Smooth muscle cell (in vitro differentiated cells): ENCODE data around the gene TRIM46. TPM values are rescaled to one million over a fixed set of nuclear protein-coding genes. Genes with fewer than 3 reads are reported as not detected.

ENCODE experiments used
- DNase-seq: peaks from one replicate; lab custom pipeline; 2025; ENCODE audit not compliant: unreplicated experiment; lab: John Stamatoyannopoulos, UW
- H2AFZ ChIP-seq: fragments of 200-600 bp; sonication (generic); 2 replicates; pipeline ENCODE4 v1.6.0; 2016; ENCODE audit warnings: antibody characterized with exemption, low read depth, mild to moderate bottlenecking
- H3F3A ChIP-seq: fragments of 200-600 bp; sonication (generic); 2 replicates; pipeline ENCODE4 v1.6.0; 2017; ENCODE audit warnings: antibody characterized with exemption, low read depth
- H3K27ac ChIP-seq: fragments of 200-600 bp; sonication (generic); 2 replicates; pipeline ENCODE4 v1.5.1; 2016; ENCODE audit warnings: low read depth, mild to moderate bottlenecking
- H3K27me3 ChIP-seq: fragments of 200-600 bp; sonication (generic); 2 replicates; pipeline ENCODE4 v1.6.1; 2016; ENCODE audit warnings: low read depth, mild to moderate bottlenecking
- H3K36me3 ChIP-seq: fragments of 200-600 bp; sonication (generic); 2 replicates; pipeline ENCODE4 v1.5.1; 2016; ENCODE audit warnings: low read depth
- H3K4me1 ChIP-seq: fragments of 200-600 bp; sonication (generic); 2 replicates; pipeline ENCODE4 v1.5.1; 2016; ENCODE audit warnings: low read depth
- H3K4me2 ChIP-seq: fragments of 200-600 bp; sonication (generic); 2 replicates; pipeline ENCODE4 v1.6.0; 2016; ENCODE audit warnings: mild to moderate bottlenecking
- H3K4me3 ChIP-seq: fragments of 200-600 bp; sonication (generic); 2 replicates; pipeline ENCODE4 v1.5.1; 2016; ENCODE audit warnings: mild to moderate bottlenecking
- H3K79me2 ChIP-seq: fragments of 200-600 bp; sonication (generic); 2 replicates; pipeline ENCODE4 v1.6.0; 2016; ENCODE audit warnings: low read depth, mild to moderate bottlenecking
- H3K9ac ChIP-seq: fragments of 200-600 bp; sonication (generic); 2 replicates; pipeline ENCODE4 v1.6.0; 2016; ENCODE audit warnings: low read depth
- H3K9me3 ChIP-seq: fragments of 200-600 bp; sonication (generic); replicated peaks from 2 replicates; pipeline ENCODE4 v1.5.1; 2016; ENCODE audit warnings: low read depth
- H4K20me1 ChIP-seq: fragments of 200-600 bp; sonication (generic); 2 replicates; pipeline ENCODE4 v1.6.0; 2016; ENCODE audit warnings: low read depth
- WGBS: methylation state at CpG from one replicate; pipeline ENCODE4 v1.1.7; 2016; ENCODE audit warnings: low lambda C conversion rate; 5-methylcytosine and 5-hydroxymethylcytosine counted together
- polyA plus RNA-seq: library from polyadenylated mRNA; unstranded; fragments of >200 nt; fragmentation: Nextera tagmentation; extraction: Ambion mirVana; gene quantifications from 2 replicates; pipeline ENCODE4 v1.2.1, GENCODE V29; 2016
- total RNA-seq: library from RNA; depleted of rRNA; stranded (reverse); fragments of >200 nt; gene quantifications from 2 replicates; pipeline ENCODE4 v1.2.3, GENCODE V29; 2014
- TF ChIP-seq, protein P1 (sequence below): fragments of 200-600 bp; sonication (generic); IDR thresholded peaks from 2 replicates; pipeline ENCODE4 v1.5.1; 2017; ENCODE audit warnings: borderline replicate concordance, mild to moderate bottlenecking, antibody characterized with exemption; ENCODE audit not compliant: insufficient read depth, poor library complexity, severe bottlenecking

Gene TRIM46
- total and polyA plus RNA-seq, 2 experiments from 2014 or later = 3.6 to 3.8 TPM

DNA sequence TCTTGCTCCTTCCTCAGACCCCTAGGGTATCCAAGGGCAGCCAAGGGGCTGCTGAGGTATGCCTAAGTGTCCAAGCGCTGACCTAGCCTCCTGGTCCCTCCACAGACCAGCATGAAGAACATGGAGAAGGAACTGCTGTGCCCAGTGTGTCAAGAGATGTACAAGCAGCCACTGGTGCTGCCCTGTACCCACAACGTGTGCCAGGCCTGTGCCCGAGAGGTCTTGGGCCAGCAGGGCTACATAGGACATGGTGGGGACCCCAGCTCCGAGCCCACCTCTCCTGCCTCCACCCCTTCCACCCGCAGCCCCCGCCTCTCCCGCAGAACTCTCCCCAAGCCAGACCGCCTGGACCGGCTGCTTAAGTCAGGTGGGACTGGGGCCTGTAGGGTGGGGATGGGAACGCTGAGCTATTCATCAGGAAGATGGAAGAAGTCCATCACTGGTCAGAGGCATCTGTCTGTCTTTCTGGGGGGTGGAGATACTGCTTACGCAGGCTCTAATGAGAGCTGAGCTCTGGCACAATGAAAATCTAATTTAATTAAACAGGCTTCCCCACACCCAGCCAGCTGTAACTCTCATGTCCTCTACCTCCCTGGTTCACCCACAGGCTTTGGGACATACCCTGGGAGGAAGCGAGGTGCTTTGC is 1.8 kb downstream of the TRIM46 start:
- TF ChIP-seq, protein P1, sequence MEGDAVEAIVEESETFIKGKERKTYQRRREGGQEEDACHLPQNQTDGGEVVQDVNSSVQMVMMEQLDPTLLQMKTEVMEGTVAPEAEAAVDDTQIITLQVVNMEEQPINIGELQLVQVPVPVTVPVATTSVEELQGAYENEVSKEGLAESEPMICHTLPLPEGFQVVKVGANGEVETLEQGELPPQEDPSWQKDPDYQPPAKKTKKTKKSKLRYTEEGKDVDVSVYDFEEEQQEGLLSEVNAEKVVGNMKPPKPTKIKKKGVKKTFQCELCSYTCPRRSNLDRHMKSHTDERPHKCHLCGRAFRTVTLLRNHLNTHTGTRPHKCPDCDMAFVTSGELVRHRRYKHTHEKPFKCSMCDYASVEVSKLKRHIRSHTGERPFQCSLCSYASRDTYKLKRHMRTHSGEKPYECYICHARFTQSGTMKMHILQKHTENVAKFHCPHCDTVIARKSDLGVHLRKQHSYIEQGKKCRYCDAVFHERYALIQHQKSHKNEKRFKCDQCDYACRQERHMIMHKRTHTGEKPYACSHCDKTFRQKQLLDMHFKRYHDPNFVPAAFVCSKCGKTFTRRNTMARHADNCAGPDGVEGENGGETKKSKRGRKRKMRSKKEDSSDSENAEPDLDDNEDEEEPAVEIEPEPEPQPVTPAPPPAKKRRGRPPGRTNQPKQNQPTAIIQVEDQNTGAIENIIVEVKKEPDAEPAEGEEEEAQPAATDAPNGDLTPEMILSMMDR = no peak
- H3K27ac ChIP-seq = no peak overlapping the region
- no peak overlapping the region for H3K9ac ChIP-seq

DNA sequence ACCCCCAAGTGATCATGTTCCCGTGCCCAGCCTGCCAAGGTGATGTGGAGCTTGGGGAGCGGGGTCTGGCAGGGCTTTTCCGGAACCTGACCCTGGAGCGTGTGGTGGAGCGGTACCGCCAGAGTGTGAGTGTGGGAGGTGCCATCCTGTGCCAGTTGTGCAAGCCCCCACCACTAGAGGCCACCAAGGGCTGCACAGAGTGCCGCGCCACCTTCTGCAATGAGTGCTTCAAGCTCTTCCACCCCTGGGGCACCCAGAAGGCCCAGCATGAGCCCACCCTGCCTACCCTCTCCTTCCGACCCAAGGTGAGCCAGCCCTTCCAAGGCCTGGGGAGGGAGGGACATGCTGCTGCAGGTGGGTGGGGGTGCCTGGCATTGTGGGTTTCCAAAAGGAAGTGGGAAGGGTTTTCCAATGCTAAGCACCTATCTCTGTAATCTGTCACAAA is 2.3 kb downstream of the TRIM46 start:
- Histone ChIP-seq H3K27ac (no peak overlapping the region), H3K27me3 (no peaks in the 10 kb centered on the region), H3K4me3 (no peak overlapping the region), H3K4me1 (peaks cover 5% of the 10 kb centered on the region), H3K9ac (no peak overlapping the region), H4K20me1 (no peaks in the 10 kb centered on the region), H3K36me3 (no peaks in the 10 kb centered on the region), H3K4me2 (no peak overlapping the region), H3F3A (no peaks in the 10 kb centered on the region), H3K9me3 (no peaks in the 10 kb centered on the region), H2AFZ (no peak overlapping the region), H3K79me2 (peaks cover 14% of the 10 kb centered on the region)
- whole genome bisulfite sequencing = 91% methylated on average over 7 of the region's 9 CpGs
- DNase-seq = no peak
- TF ChIP-seq, protein P1 = no peak

More for the DNA sequence above, 1.8 kb downstream of the TRIM46 start:
- H3K27me3 ChIP-seq = no peaks in the 10 kb centered on the region
- no peak overlapping the region for H3K4me2 ChIP-seq
- no peak overlapping the region for H3K4me3 ChIP-seq
- no peaks in the 10 kb centered on the region for H3K9me3 ChIP-seq
- no peaks in the 10 kb centered on the region for H4K20me1 ChIP-seq
- H3K36me3 ChIP-seq = no peaks in the 10 kb centered on the region
- 88% methylated on average over 6 of the region's 12 CpGs for WGBS
- H3K4me1 ChIP-seq = peaks cover 5% of the 10 kb centered on the region
- H3K79me2 ChIP-seq = peaks cover 16% of the 10 kb centered on the region
- DNase-seq = no peak
- H3F3A ChIP-seq = no peaks in the 10 kb centered on the region
- H2AFZ ChIP-seq = no peak overlapping the region

DNA sequence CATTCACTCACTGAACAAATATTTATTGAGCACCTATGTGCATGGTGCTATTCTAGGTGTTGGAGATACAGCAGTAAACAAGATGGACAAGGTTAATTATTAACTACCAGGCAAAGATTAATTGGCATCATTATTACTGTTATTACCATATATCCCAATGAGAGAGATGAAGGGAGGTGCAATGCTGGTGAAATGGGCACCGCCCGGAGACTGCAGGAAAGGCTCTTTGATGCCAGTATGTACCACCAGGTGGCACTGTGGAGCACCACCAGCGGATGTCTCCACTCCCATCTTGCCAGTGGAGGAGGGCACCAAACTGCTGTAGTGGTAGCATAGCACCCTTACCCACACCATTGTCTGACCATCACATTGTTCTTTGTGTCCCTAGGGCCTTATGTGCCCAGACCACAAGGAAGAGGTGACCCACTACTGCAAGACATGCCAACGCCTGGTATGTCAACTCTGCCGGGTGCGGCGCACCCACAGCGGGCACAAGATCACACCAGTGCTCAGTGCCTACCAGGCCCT is 3.0 kb downstream of the TRIM46 start:
- Histone ChIP-seq H3K4me2 (no peak overlapping the region), H3K79me2 (peaks cover 8% of the 10 kb centered on the region), H3K27me3 (no peaks in the 10 kb centered on the region), H3K27ac (no peak overlapping the region), H4K20me1 (no peaks in the 10 kb centered on the region), H3K36me3 (no peaks in the 10 kb centered on the region), H3K9ac (no peak overlapping the region), H3F3A (no peaks in the 10 kb centered on the region), H3K4me3 (no peak overlapping the region), H2AFZ (no peak overlapping the region), H3K4me1 (peaks cover 5% of the 10 kb centered on the region), H3K9me3 (no peaks in the 10 kb centered on the region)
- WGBS = 70% methylated on average over 8 of the region's 8 CpGs
- peak; percentile 26 for DNase-seq
- TF ChIP-seq, protein P1 = peak; percentile 78
